PC-9 (cell line): ENCODE data around the gene PIBF1. TPM values are rescaled to one million over a fixed set of nuclear protein-coding genes. Genes with fewer than 3 reads are reported as not detected.

ENCODE experiments used
- BruUV-seq: library from RNA; stranded (reverse); fragments of 400-500 nt; replicated peaks from 2 replicates; lab custom pipeline; 2021; lab: Mats Ljungman, UMichigan
- CTCF ChIA-PET: fragments of 300-600 bp; sonication (Branson Sonifier 250); formaldehyde crosslinking; loops from one replicate; lab custom pipeline; 2022; ENCODE audit warnings: antibody characterized with exemption; lab: Charles Lee
- POLR2A ChIA-PET: fragments of 300-600 bp; sonication (Branson Sonifier 250); formaldehyde crosslinking; loops from one replicate; lab custom pipeline; 2022; ENCODE audit warnings: antibody characterized with exemption; ENCODE audit not compliant: unreplicated experiment; lab: Charles Lee
- DNase-seq, 2 experiments: peaks; one replicate each; pipeline versions ENCODE4 v3.0.0 to v3.0.0-alpha.2; 2015 to 2022; ENCODE audit warnings: mixed read lengths in 1 of 2
- H2AFZ ChIP-seq: fragments of 200-600 bp; sonication (generic); 2 replicates; pipeline ENCODE4 v1.8.1; 2017; ENCODE audit warnings: antibody characterized with exemption
- H3F3A ChIP-seq: fragments of 200-600 bp; sonication (generic); 2 replicates; pipeline ENCODE4 v1.8.1; 2017; ENCODE audit warnings: antibody characterized with exemption, mild to moderate bottlenecking, low read depth; ENCODE audit not compliant: insufficient read depth
- H3K27ac ChIP-seq: fragments of 200-600 bp; sonication (generic); 2 replicates; pipeline ENCODE4 v1.6.1; 2016; ENCODE audit warnings: mixed run types
- H3K27me3 ChIP-seq: fragments of 200-600 bp; sonication (generic); 2 replicates; pipeline ENCODE4 v1.6.1; 2016; ENCODE audit warnings: low read depth, mixed run types; ENCODE audit not compliant: insufficient read depth
- H3K36me3 ChIP-seq: fragments of 200-600 bp; sonication (generic); 2 replicates; pipeline ENCODE4 v1.6.1; 2016; ENCODE audit warnings: low read depth, mixed run types
- H3K4me1 ChIP-seq: fragments of 200-600 bp; sonication (generic); replicated peaks from 2 replicates; pipeline ENCODE4 v1.6.1; 2016; ENCODE audit warnings: mixed run types; ENCODE audit not compliant: insufficient read depth
- H3K4me2 ChIP-seq: fragments of 200-600 bp; sonication (generic); 2 replicates; pipeline ENCODE4 v1.6.1; 2017; ENCODE audit warnings: mixed run types
- H3K4me3 ChIP-seq: fragments of 200-600 bp; sonication (generic); 2 replicates; pipeline ENCODE4 v1.6.1; 2016; ENCODE audit warnings: mixed run types
- H3K79me2 ChIP-seq: fragments of 200-600 bp; sonication (generic); 2 replicates; pipeline ENCODE4 v1.6.1; 2017; ENCODE audit warnings: low read depth, mixed run types
- H3K9me2 ChIP-seq: fragments of 200-600 bp; sonication (generic); 2 replicates; pipeline ENCODE4 v1.8.1; 2017; ENCODE audit warnings: mild to moderate bottlenecking; ENCODE audit not compliant: insufficient read depth
- H3K9me3 ChIP-seq: fragments of 200-600 bp; sonication (generic); 2 replicates; pipeline ENCODE4 v1.8.1; 2016; ENCODE audit warnings: low read depth; ENCODE audit not compliant: insufficient read depth
- H4K20me1 ChIP-seq: fragments of 200-600 bp; sonication (generic); 2 replicates; pipeline ENCODE4 v1.8.1; 2017; ENCODE audit not compliant: insufficient read depth
- CTCF ChIP-seq: fragments of 200-600 bp; sonication (generic); conservative IDR thresholded peaks from 2 replicates; pipeline ENCODE4 v1.6.1; 2017; ENCODE audit warnings: mixed run types, antibody characterized with exemption, mild to moderate bottlenecking, moderate library complexity
- EZH2 ChIP-seq: fragments of 200-600 bp; sonication (generic); IDR thresholded peaks from 2 replicates; pipeline ENCODE4 v1.8.0; 2017; ENCODE audit warnings: antibody characterized with exemption, low read depth
- intact Hi-C: fragments of 100-400 bp; cut with micrococcal nuclease; formaldehyde crosslinking; loops from one replicate; pipeline ENCODE4 v1.10.0; 2022; ENCODE audit not compliant: unreplicated experiment
- total RNA-seq: library from RNA; stranded (reverse); gene quantifications from 2 replicates; pipeline ENCODE4 v1.2.3, GENCODE V29; 2021

Gene PIBF1
- total RNA-seq, 1 experiment from 2014 or later = 20.3 TPM

- no peaks in the 10 kb centered on the region for H4K20me1 ChIP-seq
- H3K27ac ChIP-seq = peak overlapping the region; percentile 96
- peaks cover 48% of the 10 kb centered on the region for H3F3A ChIP-seq
- POLR2A ChIA-PET = no interaction called here
- H3K9me2 ChIP-seq = no peaks in the 10 kb centered on the region
- no peak overlapping the region for H2AFZ ChIP-seq
- CTCF ChIA-PET = no interaction called here
- no peak for TF ChIP-seq EZH2
- TF ChIP-seq CTCF = no peak
- peak overlapping the region; percentile 51 for H3K4me3 ChIP-seq
- peaks cover 82% of the 10 kb centered on the region for H3K4me1 ChIP-seq
- peak overlapping the region; percentile 92 for H3K4me2 ChIP-seq
- DNase-seq = peak; percentile 40 to 88
- no peaks in the 10 kb centered on the region for H3K27me3 ChIP-seq
- peaks cover 87% of the 10 kb centered on the region for H3K36me3 ChIP-seq
- no peaks in the 10 kb centered on the region for H3K9me3 ChIP-seq
- no TSS peak for BruUV-seq
- H3K79me2 ChIP-seq = peaks cover 99% of the 10 kb centered on the region
- intact Hi-C loops = loop anchor here (10.0 kb wide), 1 partner anchor 129 kb away; no protein-coding TSS in a partner anchor
Observed at GRCh38 chr13:73065665-73066340, 283.9 kb downstream of the PIBF1 start.

Other genes with a start within 250 kb of the PIBF1 start
- gene MZT1, start 54.5 kb upstream of the PIBF1 start, total RNA-seq = 15.2 and 21.0 TPM in 2 replicates
- 12.6 and 19.5 TPM in 2 replicates for gene BORA, start 54.2 kb upstream of the PIBF1 start, total RNA-seq
- gene DIS3, start 233 bp upstream of the PIBF1 start, total RNA-seq = 23.6 and 27.2 TPM in 2 replicates